ENCODE results near the gene BRINP2.

Gene BRINP2, protein sequence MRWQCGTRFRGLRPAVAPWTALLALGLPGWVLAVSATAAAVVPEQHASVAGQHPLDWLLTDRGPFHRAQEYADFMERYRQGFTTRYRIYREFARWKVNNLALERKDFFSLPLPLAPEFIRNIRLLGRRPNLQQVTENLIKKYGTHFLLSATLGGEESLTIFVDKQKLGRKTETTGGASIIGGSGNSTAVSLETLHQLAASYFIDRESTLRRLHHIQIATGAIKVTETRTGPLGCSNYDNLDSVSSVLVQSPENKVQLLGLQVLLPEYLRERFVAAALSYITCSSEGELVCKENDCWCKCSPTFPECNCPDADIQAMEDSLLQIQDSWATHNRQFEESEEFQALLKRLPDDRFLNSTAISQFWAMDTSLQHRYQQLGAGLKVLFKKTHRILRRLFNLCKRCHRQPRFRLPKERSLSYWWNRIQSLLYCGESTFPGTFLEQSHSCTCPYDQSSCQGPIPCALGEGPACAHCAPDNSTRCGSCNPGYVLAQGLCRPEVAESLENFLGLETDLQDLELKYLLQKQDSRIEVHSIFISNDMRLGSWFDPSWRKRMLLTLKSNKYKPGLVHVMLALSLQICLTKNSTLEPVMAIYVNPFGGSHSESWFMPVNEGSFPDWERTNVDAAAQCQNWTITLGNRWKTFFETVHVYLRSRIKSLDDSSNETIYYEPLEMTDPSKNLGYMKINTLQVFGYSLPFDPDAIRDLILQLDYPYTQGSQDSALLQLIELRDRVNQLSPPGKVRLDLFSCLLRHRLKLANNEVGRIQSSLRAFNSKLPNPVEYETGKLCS

DNA sequence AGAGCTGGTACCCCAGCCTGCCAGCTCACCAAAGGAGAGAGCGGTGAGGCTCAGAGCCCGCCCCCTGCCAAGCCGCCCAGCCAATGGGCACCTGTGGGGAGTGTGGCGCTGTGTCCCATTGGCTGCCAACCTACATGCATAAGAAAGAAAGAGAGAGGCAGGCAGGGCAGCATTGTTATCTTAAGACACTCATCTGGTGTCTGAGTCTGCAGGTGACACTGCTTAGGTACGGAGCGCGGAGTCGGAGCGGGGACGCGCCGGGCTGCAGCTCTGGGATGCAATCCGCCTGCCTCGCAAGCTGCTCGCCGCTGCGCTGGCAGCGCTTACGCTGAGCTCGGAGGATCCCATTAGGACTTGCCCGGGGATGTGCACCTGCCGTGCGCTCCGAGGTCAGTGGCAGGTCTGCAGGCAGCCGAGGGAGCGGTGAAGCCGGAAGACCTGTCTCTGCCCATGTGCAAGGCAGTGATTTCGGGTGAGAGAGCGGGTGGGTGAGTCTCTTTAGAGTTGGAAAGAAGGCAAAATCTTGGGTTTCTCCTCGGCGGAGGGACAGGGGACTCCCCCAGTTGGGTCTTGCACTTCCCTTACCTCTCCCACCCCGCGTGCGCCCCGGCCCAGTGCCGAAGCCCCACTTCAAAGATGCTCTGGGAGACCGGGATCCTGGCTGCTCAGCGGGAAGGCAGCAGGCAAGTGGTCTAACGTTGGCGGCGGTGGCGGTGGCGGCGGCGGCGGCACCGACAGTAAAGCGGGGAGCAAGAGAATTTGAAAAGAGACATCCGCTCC, at the start of gene BRINP2:
BRINP2 (plus strand) TSS at position 203 of the 780 bp plus-strand sequence. CDS start 58,919 bp downstream, outside the sequence.
- DNase-seq (ENCODE audit: low read depth in 2 of 2) = no peak

DNA sequence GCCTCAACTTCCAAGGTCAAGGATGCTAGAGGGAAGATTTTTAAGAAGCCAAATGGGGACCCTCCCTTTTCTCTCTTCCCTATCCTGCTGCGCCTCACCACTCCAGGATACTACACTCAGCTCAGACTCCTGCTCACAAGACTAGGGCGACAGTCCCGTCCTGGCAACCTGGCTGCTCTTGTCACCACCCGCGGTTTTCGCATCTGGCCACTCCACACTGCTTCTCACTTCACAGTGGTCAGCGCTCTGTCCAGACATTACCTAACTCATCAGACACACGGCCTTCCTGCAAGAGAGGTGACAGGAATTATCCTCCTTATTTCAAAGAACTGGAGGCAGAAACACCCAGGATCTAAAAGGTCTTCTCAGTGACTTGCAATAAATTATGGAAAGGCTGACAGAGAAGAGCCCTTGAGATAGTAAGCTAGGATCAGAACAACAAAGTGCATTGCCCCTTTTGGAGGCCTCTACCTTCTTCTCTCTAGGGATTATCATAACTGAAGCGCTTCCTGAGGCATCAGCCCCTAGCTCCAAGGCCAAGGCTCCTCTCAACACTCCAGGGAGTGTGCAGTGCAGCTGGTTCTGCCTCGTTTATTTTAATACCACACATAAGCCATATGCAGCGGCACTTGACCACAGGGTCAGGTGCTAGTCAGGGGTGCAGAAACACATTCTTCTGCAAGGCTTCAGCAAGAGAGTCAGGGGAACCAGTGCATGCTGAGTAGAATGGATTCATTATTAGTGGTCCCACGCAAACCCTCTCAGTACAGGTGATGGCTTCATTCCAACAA, 48.1 kb upstream of the BRINP2 start:
- DNase-seq (ENCODE audit: low read depth in 2 of 2) = no peak

- DNase-seq (ENCODE audit: low read depth in 2 of 2) = no peak
These were observed 46.0 kb upstream of the BRINP2 start for GRCh38 chr1:177124577-177125278.

GRCh38 chr1:177126267-177126666, 44.5 kb upstream of the BRINP2 start:
- no peak for DNase-seq (ENCODE audit: low read depth in 2 of 2)

GRCh38 chr1:177128665-177129281, 42.0 kb upstream of the BRINP2 start:
- no peak for DNase-seq (ENCODE audit: low read depth in 2 of 2)

GRCh38 chr1:177130451-177130945, 40.3 kb upstream of the BRINP2 start:
- DNase-seq (ENCODE audit: low read depth in 2 of 2) = no peak

DNA sequence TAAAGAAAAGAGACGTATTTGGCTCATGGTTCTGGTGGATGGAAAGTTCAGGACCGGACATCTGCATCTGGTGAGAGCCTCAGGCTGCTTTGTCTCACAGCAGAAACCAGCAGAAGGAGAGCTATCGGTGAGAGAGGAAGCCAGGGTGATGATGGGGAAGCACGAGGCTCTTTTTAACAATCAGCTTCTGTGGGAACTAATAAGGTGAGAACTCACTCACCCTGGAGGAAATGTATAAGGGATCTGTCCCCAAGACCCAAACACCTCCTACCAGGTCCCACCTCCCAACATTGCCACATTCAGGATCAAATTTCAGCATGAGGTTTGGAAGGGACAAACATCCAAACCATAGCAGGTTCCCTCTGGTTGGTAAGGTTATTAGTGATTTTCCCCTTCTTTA, 39.0 kb upstream of the BRINP2 start:
- no peak for DNase-seq (ENCODE audit: low read depth in 2 of 2)

GRCh38 chr1:177132141-177132540, 38.6 kb upstream of the BRINP2 start:
- DNase-seq (ENCODE audit: low read depth in 2 of 2) = no peak

GRCh38 chr1:177133977-177134538, 36.7 kb upstream of the BRINP2 start:
- DNase-seq (ENCODE audit: low read depth in 2 of 2) = no peak

DNA sequence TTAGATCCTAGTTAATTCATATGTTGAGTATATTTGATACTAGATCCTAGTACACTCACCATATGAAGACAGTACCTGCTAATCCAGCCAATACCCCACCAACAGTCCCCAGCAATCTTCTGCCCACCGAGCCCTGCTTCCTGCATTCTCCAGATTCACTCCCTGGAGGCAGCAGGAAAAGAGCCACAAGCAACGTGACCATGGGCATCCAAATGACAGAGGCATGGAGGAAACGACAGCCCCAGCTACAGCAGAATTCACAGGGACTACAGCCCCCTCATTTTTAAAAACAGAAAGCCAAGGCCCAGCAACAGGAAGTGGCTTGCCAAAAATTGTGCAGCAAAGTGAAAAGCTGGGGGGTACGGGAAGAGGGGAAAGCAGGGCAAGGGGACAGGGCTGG, 35.5 kb upstream of the BRINP2 start:
- DNase-seq (ENCODE audit: low read depth in 2 of 2) = no peak

GRCh38 chr1:177137814-177138213, 32.9 kb upstream of the BRINP2 start:
- DNase-seq (ENCODE audit: low read depth in 2 of 2) = no peak

DNA sequence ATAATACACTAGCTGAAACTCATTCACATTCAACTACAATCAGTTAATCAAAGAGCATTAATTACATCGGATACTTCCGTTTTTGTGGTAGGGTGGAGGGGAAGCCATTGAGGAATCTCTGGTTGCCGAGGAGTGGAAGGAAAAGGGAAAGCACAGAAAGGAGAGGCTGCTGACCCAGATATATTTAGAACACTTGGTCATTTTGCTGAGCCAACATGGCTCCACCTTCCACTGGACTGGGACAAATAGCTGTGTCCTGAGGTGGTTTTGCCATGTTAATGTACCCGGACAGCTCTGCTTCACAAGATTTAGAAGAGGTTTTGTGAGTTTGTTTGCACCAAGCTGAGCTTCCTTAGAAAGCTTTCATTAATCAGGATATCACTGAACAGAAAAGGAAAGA, 32.4 kb upstream of the BRINP2 start:
- no peak for DNase-seq (ENCODE audit: low read depth in 2 of 2)

GRCh38 chr1:177142010-177142409, 28.7 kb upstream of the BRINP2 start:
- no peak for DNase-seq (ENCODE audit: low read depth in 2 of 2)

- no peak for DNase-seq (ENCODE audit: low read depth in 2 of 2)
These were observed 27.9 kb upstream of the BRINP2 start for GRCh38 chr1:177142791-177143271.

- DNase-seq (ENCODE audit: low read depth in 2 of 2) = no peak
These were observed 25.4 kb upstream of the BRINP2 start for GRCh38 chr1:177145106-177146070.

- no peak for DNase-seq (ENCODE audit: low read depth in 2 of 2)
These were observed 24.3 kb upstream of the BRINP2 start for GRCh38 chr1:177146499-177146898.

- DNase-seq (ENCODE audit: low read depth in 2 of 2) = no peak
These were observed 8.5 kb upstream of the BRINP2 start for GRCh38 chr1:177162243-177162642.

- no peak for DNase-seq (ENCODE audit: low read depth in 2 of 2)
These were observed 6.8 kb upstream of the BRINP2 start for GRCh38 chr1:177163844-177164379.

Measured in activated CD8-positive, alpha-beta memory T cell treated with anti-CD3 and anti-CD28 coated beads for 4 hours (primary cell).